GM19397 (cell line): ENCODE data around the gene METRNL.
"Not testable (repeated sequence)": the region's sequence is repeated elsewhere in the genome, so short reads cannot be mapped to it uniquely, and the experiment has no call there.

Experiments used
- ATAC-seq: cut with Tn5 transposase; IDR thresholded peaks from one replicate; pipeline ENCODE4 v1.9.1; 2021; ENCODE audit warnings: mild to moderate bottlenecking, moderate library complexity; ENCODE audit not compliant: unreplicated experiment

METRNL gene, protein sequence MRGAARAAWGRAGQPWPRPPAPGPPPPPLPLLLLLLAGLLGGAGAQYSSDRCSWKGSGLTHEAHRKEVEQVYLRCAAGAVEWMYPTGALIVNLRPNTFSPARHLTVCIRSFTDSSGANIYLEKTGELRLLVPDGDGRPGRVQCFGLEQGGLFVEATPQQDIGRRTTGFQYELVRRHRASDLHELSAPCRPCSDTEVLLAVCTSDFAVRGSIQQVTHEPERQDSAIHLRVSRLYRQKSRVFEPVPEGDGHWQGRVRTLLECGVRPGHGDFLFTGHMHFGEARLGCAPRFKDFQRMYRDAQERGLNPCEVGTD

DNA sequence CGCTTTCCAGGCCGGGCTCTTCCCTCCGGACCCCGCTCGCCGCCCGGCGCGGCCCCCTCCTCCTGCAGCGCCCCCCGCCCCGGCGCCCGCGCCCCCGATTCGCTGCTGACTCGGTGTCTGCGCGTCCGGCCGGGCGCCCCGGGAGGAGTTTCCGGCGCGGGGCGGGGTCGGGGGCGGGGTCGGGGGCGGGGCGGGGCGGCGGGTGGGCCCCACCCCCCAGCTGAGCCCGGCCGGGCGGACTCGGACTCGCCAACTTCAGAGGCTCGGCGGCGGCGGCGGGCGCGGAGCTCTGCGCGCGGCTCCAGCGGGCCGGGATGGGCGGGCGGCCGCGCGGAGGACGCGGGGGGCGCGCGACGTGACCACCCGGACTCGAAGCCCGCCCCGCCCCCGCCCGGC, at the start of gene METRNL:
TSS of gene METRNL (plus strand) at position 258 of the 396 bp plus-strand sequence. CDS start 207 bp downstream, outside the sequence.
- ATAC-seq, result peak; percentile 49

DNA sequence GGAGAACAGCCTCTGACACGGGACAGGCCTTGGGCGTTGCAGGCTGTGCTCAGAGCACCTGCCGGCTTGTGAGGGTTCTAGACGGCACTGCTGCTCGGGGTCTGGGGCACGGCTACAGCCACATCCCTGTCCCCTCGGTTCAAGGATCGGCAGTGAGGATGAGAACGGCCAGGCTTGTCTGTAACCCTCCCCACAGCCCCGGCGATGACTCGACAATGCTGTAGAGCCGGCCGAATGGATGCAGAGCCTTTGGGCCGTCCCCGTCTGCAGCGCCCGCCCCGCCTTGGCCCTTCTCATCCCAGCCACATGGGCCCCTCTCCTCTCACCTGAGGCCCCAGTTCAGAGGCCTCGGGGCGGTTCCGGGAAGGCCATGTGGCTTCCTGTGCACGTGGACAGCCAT, 49.0 kb upstream of the METRNL start:
- no peak for ATAC-seq

DNA sequence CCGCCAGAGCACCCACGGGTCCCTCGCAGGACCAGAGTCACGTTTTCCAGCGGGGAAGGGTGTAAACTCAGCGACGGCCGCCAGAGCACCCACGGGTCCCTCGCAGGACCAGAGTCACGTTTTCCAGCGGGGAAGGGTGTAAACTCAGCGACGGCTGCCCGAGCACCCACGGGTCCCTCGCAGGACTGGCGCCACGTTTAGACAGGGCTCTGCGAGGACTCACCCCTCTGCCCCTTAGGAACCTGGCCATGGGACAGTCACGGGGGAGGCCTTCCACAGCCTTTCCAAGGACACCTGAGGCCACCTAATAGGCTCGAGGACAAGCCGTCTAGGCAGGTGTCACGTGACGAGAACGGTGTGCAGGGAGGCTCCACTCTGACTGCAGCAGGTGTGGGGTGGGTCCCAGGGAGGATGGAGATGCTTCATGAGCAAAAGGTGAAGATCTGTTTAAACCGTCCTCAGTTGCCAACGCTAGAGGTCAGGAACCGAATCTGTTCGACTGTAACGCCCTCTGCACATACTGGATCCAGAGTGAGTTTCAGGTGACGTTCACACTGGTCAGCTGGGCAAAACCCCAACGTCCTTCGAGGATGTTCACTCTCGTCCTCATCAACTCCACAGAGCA, 48.0 kb upstream of the METRNL start:
- ATAC-seq, result no peak

DNA sequence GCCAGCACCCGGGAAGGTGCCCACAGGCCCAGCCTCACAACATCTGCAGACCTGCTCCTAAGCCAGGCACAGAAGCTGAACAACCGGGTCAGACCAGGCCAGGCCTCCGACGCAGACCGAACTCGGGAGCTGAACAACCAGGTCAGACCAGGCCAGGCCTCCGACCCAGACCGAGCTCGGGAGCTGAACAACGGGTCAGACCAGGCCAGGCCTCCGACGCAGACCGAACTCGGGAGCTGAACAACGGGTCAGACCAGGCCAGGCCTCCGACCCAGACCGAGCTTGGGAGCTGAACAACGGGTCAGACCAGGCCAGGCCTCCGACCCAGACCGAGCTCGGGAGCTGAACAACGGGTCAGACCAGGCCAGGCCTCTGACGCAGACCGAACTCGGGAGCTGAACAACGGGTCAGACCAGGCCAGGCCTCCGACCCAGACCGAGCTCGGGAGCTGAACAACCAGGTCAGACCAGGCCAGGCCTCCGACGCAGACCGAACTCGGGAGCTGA, 47.4 kb upstream of the METRNL start:
- not testable (repeated sequence) for ATAC-seq

DNA sequence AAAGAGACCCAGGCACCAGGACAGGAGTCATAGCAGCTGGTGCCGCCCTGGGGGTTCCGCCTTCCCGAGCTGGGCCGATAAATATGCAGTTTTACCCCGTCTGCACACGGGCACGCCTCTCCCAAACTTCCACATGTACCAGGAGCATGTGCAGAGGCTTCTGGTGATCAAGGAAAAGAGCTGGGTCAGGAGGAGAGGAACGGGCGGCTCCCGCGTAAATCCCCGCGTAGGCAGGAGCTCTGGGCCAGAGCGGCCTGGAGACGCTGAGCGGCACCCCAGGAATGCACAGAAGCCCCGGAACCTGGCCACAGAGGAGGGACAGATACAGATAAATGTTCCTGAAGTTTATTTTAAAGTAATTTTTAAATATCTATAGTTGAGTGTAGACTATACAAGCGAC, 46.6 kb upstream of the METRNL start:
- no peak for ATAC-seq

DNA sequence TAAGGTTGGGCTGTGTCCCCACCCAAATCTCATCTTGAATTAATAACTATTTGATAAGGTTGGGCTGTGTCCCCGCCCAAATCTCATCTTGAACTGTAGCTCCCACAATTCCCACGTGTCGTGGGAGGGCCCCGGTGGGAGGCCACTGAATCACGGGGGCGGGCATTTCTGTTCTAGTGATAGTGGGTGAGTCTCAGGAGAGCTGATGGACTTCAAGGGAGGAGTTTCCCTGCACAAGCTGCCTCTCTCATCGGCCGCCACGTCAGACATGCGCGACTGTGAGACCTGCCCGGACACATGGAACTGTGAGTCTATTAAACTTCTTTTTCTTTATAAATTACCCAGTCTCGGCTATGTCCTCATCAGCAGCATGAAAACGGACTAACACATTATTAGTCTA, 44.9 kb upstream of the METRNL start:
- no peak for ATAC-seq

DNA sequence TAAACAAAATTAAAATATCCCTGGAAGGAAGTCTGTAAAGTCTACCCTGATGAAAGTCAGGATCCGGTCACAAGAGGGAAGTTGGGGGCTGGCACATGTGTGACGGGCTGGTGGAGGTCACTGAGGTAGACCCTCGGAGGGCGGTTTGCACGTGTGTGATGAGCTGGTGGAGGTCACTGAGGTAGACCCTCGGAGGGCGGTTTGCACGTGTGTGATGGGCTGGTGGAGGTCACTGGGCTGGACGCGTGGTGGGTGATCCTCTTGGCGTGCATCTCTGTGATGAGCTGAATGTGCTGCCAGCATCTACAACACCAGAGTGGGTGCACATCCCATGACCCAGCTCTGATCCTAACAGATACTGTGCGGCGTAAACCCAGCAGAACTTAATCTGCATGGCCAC, 43.7 kb upstream of the METRNL start:
- ATAC-seq, result no peak

DNA sequence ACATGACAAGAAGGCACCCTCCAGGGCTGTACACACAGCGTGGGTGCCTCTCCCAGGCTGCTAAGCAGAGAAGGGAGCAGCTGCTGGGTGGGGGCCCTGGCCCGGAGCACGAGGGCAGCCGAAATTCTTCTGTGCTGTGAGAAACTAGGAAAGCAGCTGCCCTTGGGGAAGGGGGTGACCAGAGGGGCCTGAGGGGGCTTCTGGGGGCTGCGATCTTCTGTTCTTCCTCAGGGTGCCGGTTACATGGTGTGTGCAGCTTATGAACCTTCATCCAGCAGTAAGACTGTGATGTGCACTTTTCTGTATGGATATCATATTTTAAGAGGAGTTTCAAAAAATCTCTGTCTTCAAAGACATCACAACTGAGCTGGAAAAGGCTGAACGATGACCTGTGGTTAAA, 43.2 kb upstream of the METRNL start:
- ATAC-seq, result no peak

DNA sequence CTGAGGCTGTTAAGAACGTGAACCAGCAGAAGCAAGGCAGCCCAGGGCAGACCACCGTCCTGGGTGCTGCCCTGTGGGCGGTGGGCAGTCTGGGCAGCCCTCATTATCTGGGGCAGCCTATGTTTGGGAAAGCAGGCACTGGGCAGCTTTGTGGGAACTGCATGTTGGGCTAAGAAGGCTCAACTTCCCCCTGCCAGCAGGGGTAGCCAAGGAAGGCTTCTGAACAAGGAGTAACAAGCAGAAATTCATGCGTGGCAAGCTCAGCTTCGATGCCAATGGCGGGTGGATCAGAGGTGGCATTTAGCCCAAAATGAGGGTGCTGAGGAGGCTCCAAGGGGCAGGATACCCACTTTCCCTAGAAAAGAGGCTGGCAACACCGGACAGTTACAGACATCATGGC, 42.7 kb upstream of the METRNL start:
- ATAC-seq, result no peak

DNA sequence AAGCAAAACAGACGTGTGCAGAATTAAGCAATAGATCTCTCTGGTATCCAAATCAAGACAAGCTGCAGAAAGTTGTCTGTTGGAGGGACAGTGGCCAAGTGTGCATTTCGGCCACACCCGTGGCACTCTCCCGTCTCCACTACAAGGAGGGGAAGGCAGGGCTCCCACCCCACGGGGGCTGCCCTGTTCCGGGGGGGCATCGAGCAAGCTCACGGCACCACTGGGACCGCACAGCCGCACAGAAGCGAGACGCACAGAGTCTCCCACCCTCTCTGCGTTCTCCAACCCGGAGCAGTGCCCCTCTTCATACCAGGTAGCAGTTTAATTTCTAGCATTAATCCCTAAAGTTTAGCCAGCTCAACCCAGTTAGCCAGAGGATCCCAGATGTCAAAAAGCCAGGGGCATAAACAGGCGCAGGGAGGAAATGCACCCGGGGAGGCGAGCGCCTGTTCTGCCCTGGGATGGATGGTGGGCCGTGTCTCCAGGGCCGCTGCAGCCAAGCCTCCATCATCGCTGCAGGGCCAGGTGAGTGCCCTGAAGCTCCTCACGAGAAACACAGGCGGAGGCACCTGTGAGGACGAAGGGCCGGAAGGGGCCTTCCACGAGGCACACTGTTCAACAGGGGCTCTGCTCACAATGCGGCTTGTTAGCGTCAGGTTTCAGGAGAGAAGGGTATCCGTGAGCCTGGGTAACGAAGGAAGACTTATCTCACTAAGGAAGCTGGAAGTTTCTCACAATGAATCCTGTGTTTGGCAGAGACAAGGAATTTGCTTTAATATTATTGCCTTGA, 42.1 kb upstream of the METRNL start:
- ATAC-seq, result no peak

DNA sequence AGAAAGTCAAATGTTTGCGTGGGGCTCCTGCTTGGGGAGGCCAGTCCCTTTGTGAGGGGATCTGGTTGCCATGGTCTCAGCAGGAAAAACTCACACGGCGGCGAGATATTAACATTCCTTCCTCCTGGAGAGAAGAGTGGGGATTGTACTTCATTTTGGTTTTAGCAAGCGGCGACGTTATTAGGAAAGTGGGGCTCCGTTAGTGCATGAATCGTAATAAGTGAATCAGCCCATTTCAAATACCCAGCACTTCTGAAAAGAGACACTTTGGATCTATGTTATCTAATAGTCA, 41.6 kb upstream of the METRNL start:
- ATAC-seq, result no peak

DNA sequence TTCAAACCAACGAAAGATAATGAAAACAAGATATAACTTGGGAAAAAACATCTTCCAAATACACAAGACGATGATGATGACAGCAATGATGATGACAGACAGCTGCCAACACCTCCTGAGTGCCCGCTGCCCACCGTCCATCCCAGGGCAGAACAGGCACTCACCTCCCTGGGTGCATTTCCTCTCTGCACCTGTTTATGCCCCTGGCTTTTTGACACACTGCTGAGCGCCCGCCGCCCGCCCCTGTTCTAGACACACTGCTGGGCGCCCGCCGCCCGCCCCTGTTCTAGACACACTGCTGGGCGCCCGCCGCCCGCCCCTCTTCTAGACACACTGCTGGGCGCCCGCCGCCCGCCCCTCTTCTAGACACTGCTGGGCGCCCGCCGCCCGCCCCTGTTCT, 40.4 kb upstream of the METRNL start:
- not testable (repeated sequence) for ATAC-seq

DNA sequence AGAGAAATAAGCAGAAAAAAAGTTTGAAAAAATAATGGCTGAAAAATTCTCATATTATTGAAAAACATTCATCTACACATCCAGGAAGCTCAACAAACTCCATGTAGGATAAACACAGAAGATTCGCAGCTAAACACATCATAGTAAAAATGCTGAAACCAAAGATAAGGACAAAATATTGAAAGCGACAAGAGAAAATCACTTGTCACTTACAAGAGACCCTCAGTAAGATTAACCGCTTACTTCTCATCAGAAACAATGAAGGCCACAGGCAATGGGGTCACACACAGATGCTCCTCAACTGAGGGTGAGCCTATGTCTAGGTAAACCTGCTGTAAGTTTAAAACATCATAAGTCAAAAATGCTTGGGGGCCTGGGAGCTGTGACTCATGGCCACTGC, 38.1 kb upstream of the METRNL start:
- no peak for ATAC-seq

DNA sequence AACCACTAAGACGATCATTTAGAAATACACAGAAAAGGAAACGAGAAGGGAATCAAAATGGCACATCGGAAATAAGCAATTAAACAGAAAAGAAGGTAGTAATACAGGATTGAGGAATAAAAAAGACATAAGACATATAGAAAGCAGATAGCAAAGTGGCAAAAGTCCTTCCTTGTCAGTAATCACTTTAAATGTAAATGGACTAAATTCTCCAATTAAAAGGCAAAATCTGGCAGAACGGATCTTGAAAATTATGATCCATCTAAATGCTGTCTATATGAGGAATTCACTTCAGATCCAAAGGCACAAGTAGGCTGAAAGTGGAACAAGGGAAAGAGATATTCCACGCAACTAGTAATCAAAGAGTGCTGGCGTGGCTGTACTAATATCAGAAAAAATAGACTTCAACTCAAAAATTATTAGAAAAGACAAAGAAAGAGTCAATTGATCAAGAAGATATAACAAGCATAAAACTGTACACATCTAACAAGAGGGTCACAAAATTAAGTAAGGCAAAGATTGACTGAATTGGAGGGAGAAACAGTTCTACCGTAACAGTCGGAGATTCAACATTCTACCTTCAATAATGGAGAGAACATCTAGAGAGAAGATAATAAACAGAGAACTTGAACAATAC, 36.8 kb upstream of the METRNL start:
- no peak for ATAC-seq

DNA sequence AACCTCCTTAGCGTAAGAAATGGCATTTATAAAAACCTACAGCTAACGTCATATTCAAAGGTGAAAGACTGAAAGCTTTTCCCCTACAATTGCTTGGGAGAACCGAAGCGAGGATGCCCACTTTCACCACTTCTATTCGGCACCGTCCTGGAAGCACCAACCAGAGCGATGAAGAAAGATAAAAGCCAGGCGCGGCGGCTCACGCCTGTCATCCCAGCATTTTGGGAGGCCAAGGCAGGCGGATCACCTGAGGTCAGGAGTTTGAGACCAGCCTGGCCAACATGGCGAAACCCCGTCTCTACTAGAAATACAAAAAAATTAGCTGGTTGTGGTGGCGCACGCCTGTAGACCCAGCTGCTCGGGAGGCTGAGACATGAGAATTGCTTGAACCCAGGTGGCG, 34.9 kb upstream of the METRNL start:
- not testable (repeated sequence) for ATAC-seq

DNA sequence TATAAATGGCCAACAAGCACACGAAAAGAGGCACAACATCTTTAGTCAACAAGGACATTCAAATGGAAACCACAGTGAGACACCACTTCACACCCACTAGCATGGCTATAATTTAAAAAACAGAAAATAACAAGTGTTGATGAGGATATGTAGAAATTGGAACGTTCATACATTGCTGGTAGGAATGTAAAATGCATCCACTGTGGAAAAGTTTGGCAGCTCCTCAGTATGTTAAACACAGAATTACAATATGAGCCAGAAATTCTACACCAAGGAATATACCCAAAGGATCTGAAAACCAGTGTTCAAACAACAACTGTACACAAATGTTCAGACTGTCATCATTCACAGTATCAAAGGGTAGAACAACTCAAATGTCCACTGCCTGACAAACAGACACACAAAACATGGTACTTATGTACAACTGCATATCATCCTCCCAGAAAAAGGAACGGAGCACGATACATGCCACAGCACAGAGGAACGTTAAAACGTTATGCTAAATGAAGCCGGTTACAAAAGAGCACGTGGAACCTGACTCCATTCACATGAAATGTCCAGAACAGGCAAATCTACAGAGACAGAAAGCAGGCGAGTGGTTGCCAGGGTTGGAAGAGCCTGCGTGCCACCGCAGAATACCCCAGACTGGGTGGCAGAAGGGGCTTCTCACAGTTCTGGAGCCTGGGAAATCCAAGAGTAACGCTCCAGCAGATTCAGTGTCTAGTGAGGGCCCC, 32.8 kb upstream of the METRNL start:
- no peak for ATAC-seq

DNA sequence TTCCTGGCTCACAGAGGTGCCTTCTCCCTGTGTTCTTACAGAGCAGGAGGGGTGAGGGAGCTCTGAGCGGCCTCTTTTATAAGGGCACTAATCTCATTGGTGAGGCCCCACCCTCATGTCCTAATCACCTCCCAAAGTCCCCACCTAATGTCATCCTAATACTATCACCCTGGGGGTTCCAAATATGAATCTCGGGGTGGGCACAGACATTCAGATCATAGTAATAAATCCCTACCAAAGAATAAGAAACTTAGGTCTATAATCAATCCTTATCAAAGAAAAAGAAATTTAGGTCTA, 32.3 kb upstream of the METRNL start:
- no peak for ATAC-seq

DNA sequence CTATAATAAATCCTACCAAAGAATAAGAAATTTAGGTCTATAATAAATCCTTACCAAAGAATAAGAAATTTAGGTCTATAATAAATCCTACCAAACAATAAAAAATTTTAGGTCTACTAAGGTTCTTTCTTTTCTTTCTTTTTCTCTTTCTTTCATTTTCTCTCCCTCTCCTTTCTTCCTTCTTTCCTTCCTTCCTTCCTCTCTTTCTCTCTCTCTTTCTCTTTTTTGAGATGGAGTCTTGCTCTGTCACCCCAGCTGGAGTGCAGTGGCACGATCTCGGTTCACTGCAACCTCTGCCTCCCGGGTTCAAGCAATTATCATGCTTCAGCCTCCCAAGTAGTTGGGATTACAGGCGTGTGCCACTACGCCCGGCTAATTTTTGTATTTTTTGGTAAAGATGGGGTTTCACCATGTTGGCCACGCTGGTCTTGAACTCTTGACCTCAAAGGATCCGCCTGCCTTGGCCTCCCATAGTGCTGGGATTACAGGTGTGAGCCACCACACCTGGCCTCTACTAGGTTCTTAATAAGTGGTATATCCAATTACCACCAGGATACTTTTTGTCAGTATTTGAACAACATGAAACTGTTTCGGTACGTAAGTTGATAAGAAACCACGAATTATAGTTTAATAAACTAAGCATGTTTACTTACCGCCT, 31.5 kb upstream of the METRNL start:
- ATAC-seq, result not testable (repeated sequence)

DNA sequence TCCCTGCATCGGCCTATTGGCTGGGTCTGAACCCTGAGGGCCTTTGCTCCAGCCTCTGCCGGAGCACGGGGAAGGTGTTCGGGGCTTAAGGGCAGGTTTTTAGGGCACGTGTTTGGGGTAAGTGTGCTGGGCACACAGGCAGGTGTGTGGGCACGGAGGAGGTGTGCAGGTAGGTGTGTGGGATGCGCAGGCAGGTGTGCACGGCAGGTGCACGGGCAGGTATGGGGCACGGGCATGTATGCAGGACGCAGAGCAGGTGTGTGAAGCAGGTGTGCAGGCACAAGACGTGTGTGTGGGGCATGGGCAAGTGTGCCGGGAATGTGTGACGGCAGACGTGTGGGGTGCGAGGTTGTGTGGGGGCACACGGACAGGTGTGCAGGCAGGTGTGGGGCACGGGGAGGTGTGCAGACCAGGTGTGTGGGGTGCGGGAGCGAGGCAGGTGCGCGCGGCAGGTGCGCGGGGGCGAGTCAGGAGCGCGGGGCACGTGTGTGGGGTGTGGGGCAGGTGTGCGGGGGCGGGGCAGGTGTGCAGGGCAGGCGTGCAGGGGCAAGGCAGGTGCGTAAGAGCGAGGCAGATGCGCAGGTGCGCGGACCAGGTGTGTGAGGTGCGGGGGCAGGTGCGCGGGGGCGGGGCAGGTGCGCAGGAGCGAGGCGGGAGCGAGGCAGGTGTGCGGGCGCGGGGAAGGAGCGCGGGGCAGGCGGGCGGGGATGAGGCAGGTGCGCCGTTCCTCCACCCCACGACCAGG, 28.6 kb upstream of the METRNL start:
- no peak for ATAC-seq
